ENCODE measurements around the gene TRIM37.

TRIM37 gene

GRCh38 chr17:58997756-58998553 lies 108.7 kb downstream of the TRIM37 start:
- TF ChIP-seq TAF1 (IDR thresholded peaks at IDR 0.05; ENCODE audit: borderline replicate concordance, insufficient read depth, low read length): no peak
- no peak for TF ChIP-seq FOXP2 (optimal IDR thresholded peaks at IDR 0.05; ENCODE audit: borderline replicate concordance, extremely low read depth, extremely low read length, insufficient read depth)
- no peak for TF ChIP-seq POLR2AphosphoS5 (IDR thresholded peaks at IDR 0.05; ENCODE audit: low read depth, low read length)
- TF ChIP-seq REST (IDR thresholded peaks at IDR 0.05; ENCODE audit: insufficient read depth in 1 of 2, low read depth in 2 of 2, low read length in 2 of 2): no peak
- TF ChIP-seq SIN3A (IDR thresholded peaks at IDR 0.05; ENCODE audit: borderline replicate concordance, insufficient read depth, low read length): no peak

- no peak for TF ChIP-seq POLR2AphosphoS5 (IDR thresholded peaks at IDR 0.05; ENCODE audit: low read depth, low read length)
- no peak for TF ChIP-seq REST (IDR thresholded peaks at IDR 0.05; ENCODE audit: insufficient read depth in 1 of 2, low read depth in 2 of 2, low read length in 2 of 2)
- no peak for TF ChIP-seq TAF1 (IDR thresholded peaks at IDR 0.05; ENCODE audit: borderline replicate concordance, insufficient read depth, low read length)
- TF ChIP-seq FOXP2 (optimal IDR thresholded peaks at IDR 0.05; ENCODE audit: borderline replicate concordance, extremely low read depth, extremely low read length, insufficient read depth): no peak
- no peak for TF ChIP-seq SIN3A (IDR thresholded peaks at IDR 0.05; ENCODE audit: borderline replicate concordance, insufficient read depth, low read length)
Observed at GRCh38 chr17:58996968-58997367, 109.7 kb downstream of the TRIM37 start.

- TF ChIP-seq SIN3A (IDR thresholded peaks at IDR 0.05; ENCODE audit: borderline replicate concordance, insufficient read depth, low read length) (no peak), FOXP2 (optimal IDR thresholded peaks at IDR 0.05; ENCODE audit: borderline replicate concordance, extremely low read depth, extremely low read length, insufficient read depth) (no peak), POLR2AphosphoS5 (IDR thresholded peaks at IDR 0.05; ENCODE audit: low read depth, low read length) (no peak), TAF1 (IDR thresholded peaks at IDR 0.05; ENCODE audit: borderline replicate concordance, insufficient read depth, low read length) (no peak), REST (IDR thresholded peaks at IDR 0.05; ENCODE audit: insufficient read depth in 1 of 2, low read depth in 2 of 2, low read length in 2 of 2) (no peak)
Observed at GRCh38 chr17:58995247-58995940, 111.3 kb downstream of the TRIM37 start.

- no peak for TF ChIP-seq FOXP2 (optimal IDR thresholded peaks at IDR 0.05; ENCODE audit: borderline replicate concordance, extremely low read depth, extremely low read length, insufficient read depth)
- no peak for TF ChIP-seq REST (IDR thresholded peaks at IDR 0.05; ENCODE audit: insufficient read depth in 1 of 2, low read depth in 2 of 2, low read length in 2 of 2)
- TF ChIP-seq POLR2AphosphoS5 (IDR thresholded peaks at IDR 0.05; ENCODE audit: low read depth, low read length): no peak
- TF ChIP-seq SIN3A (IDR thresholded peaks at IDR 0.05; ENCODE audit: borderline replicate concordance, insufficient read depth, low read length): no peak
- TF ChIP-seq TAF1 (IDR thresholded peaks at IDR 0.05; ENCODE audit: borderline replicate concordance, insufficient read depth, low read length): no peak
Observed at GRCh38 chr17:58993311-58993710, 113.4 kb downstream of the TRIM37 start.
